GM18498 (cell line): ENCODE data around the gene BRCA2.

Experiments
- ATAC-seq: cut with Tn5 transposase; IDR thresholded peaks from one replicate; pipeline ENCODE4 v1.9.1; 2021; ENCODE audit warnings: mild to moderate bottlenecking, moderate library complexity; ENCODE audit not compliant: unreplicated experiment

BRCA2 gene

GRCh38 chr13:32378012-32378411 is 62.7 kb downstream of the BRCA2 start:
- ATAC-seq = no peak

- no peak for ATAC-seq
These were observed 66.2 kb downstream of the BRCA2 start for GRCh38 chr13:32381539-32381938.

- ATAC-seq = no peak
These were observed 68.7 kb downstream of the BRCA2 start for GRCh38 chr13:32383836-32384618.

GRCh38 chr13:32384702-32385101 is 69.4 kb downstream of the BRCA2 start:
- ATAC-seq = no peak

- ATAC-seq = no peak
These were observed 70.1 kb downstream of the BRCA2 start for GRCh38 chr13:32385410-32385809.

GRCh38 chr13:32390048-32390447 is 74.7 kb downstream of the BRCA2 start:
- ATAC-seq = no peak

- ATAC-seq = no peak
These were observed 75.2 kb downstream of the BRCA2 start for GRCh38 chr13:32390484-32390883.

GRCh38 chr13:32391101-32391619 is 75.9 kb downstream of the BRCA2 start:
- ATAC-seq = no peak

- no peak for ATAC-seq
These were observed 87.8 kb downstream of the BRCA2 start for GRCh38 chr13:32403108-32403507.

GRCh38 chr13:32407854-32408253 is 92.5 kb downstream of the BRCA2 start:
- ATAC-seq = no peak

- no peak for ATAC-seq
These were observed 93.1 kb downstream of the BRCA2 start for GRCh38 chr13:32408296-32409000.

- no peak for ATAC-seq
These were observed 93.6 kb downstream of the BRCA2 start for GRCh38 chr13:32409001-32409313.

- ATAC-seq = no peak
These were observed 94.5 kb downstream of the BRCA2 start for GRCh38 chr13:32409561-32410421.

- ATAC-seq = no peak
These were observed 98.0 kb downstream of the BRCA2 start for GRCh38 chr13:32413284-32413683.

- ATAC-seq = no peak
These were observed 99.3 kb downstream of the BRCA2 start for GRCh38 chr13:32414580-32414979.

- ATAC-seq = no peak
These were observed 99.7 kb downstream of the BRCA2 start for GRCh38 chr13:32415019-32415418.

- no peak for ATAC-seq
These were observed 102.7 kb downstream of the BRCA2 start for GRCh38 chr13:32417995-32418394.

GRCh38 chr13:32419862-32420261 is 104.6 kb downstream of the BRCA2 start:
- no peak for ATAC-seq

GRCh38 chr13:32423592-32423991 is 108.3 kb downstream of the BRCA2 start:
- no peak for ATAC-seq

GRCh38 chr13:32425158-32425557 is 109.8 kb downstream of the BRCA2 start:
- no peak for ATAC-seq
